ENCODE data around the gene SENP2.

DNA sequence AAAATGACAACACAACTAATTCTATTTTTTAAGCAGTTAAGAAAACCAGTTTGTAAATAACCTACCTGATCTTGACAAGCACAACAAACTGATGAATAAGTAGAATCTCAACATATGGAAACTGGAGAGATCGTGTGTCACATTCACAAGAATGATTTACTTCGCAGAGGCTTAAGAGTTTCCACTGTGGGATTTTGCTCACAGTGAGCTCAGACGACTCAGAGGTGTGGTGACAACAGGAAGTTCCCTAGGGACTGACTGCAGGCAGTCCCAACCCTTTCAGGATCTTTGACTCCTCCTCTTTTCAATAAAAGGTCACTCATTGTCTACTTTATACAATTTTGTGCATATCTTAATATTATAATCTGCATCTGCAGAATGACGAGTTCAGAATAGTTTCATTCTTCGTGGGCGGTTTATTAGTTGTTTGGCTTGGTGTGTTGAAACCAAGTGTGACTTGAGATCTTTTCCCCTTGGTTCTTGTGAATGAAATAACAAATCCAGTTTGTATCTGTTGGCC, 33.7 kb upstream of the SENP2 start, which contains the start of gene LIPH:
- TF ChIP-seq, protein P1, sequence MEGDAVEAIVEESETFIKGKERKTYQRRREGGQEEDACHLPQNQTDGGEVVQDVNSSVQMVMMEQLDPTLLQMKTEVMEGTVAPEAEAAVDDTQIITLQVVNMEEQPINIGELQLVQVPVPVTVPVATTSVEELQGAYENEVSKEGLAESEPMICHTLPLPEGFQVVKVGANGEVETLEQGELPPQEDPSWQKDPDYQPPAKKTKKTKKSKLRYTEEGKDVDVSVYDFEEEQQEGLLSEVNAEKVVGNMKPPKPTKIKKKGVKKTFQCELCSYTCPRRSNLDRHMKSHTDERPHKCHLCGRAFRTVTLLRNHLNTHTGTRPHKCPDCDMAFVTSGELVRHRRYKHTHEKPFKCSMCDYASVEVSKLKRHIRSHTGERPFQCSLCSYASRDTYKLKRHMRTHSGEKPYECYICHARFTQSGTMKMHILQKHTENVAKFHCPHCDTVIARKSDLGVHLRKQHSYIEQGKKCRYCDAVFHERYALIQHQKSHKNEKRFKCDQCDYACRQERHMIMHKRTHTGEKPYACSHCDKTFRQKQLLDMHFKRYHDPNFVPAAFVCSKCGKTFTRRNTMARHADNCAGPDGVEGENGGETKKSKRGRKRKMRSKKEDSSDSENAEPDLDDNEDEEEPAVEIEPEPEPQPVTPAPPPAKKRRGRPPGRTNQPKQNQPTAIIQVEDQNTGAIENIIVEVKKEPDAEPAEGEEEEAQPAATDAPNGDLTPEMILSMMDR (IDR thresholded peaks at IDR 0.05) = no peak
- TF ChIP-seq POLR2A (IDR thresholded peaks at IDR 0.05) = no peak
